Left ventricle myocardium inferior (tissue), 1 donor: Measurements from ENCODE around the gene TMEM106C. TPM values are rescaled to one million over a fixed set of nuclear protein-coding genes. Genes with fewer than 3 reads are reported as not detected.

Source experiments
- DNase-seq: peaks from one replicate; pipeline ENCODE4 v3.0.0-alpha.2; 2020
- H3K27ac ChIP-seq: fragments of 200-600 bp; replicated peaks from 2 replicates; pipeline ENCODE4 v1.8.0; 2021
- H3K27me3 ChIP-seq: fragments of 200-600 bp; 2 replicates; pipeline ENCODE4 v1.8.0; 2021; ENCODE audit warnings: low read depth
- H3K36me3 ChIP-seq: fragments of 200-600 bp; 2 replicates; pipeline ENCODE4 v1.8.0; 2021
- H3K4me1 ChIP-seq: fragments of 200-600 bp; 2 replicates; pipeline ENCODE4 v1.8.0; 2021
- H3K4me3 ChIP-seq: fragments of 200-600 bp; 2 replicates; pipeline ENCODE4 v1.8.0; 2021; ENCODE audit warnings: mild to moderate bottlenecking, moderate library complexity
- H3K9me3 ChIP-seq: fragments of 200-600 bp; replicated peaks from 2 replicates; pipeline ENCODE4 v1.8.0; 2021
- intact Hi-C: fragments of 100-400 bp; cut with micrococcal nuclease; formaldehyde crosslinking; loops from one replicate; pipeline ENCODE4 v1.11.0; 2022
- total RNA-seq: library from RNA; stranded (reverse); fragmentation: NEBNext Ultra II Directional; extraction: Animal tissue kit (Norgen Biotek cat#: 25700); gene quantifications from one replicate; pipeline ENCODE4 v1.2.1, GENCODE V29; 2021
- TF ChIP-seq, protein P1 (sequence below): fragments of 200-600 bp; IDR thresholded peaks from 2 replicates; pipeline ENCODE4 v1.8.0; 2021; ENCODE audit warnings: antibody characterized with exemption, mild to moderate bottlenecking, borderline replicate concordance
- donor health status: DM: no; HTN: yes; CAD: no; lungs with severe emphysema.

The TMEM106C gene
- total RNA-seq, 1 donor from 2014 or later, result 48.1 TPM

DNA sequence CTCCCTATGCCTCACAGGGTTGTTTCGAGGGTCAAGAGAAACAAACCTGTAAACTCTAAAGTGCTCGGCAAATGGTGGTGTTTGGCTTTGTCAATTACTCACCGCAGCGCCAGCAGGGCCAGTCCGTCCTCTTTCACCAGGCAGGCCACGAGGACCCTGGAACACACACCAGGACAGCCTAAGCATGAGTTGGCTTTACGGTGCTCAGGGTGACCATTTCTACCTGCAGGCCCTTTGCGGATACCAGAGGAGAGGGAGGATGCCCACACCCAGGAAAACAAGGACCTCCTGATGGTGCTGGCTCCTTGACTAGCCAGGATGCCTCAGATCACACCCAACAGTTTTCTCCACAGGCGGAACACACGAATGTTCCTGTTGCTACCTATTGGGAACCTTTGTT is 29.4 kb downstream of the TMEM106C start:
- H3K36me3 ChIP-seq, result no peaks in the 10 kb centered on the region
- DNase-seq, result no peak
- no peak overlapping the region for H3K27ac ChIP-seq
- TF ChIP-seq, protein P1, sequence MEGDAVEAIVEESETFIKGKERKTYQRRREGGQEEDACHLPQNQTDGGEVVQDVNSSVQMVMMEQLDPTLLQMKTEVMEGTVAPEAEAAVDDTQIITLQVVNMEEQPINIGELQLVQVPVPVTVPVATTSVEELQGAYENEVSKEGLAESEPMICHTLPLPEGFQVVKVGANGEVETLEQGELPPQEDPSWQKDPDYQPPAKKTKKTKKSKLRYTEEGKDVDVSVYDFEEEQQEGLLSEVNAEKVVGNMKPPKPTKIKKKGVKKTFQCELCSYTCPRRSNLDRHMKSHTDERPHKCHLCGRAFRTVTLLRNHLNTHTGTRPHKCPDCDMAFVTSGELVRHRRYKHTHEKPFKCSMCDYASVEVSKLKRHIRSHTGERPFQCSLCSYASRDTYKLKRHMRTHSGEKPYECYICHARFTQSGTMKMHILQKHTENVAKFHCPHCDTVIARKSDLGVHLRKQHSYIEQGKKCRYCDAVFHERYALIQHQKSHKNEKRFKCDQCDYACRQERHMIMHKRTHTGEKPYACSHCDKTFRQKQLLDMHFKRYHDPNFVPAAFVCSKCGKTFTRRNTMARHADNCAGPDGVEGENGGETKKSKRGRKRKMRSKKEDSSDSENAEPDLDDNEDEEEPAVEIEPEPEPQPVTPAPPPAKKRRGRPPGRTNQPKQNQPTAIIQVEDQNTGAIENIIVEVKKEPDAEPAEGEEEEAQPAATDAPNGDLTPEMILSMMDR, result no peak
- intact Hi-C loops, result no loop called here
- H3K9me3 ChIP-seq, result no peaks in the 10 kb centered on the region
- peaks cover 31% of the 10 kb centered on the region for H3K4me1 ChIP-seq
- H3K4me3 ChIP-seq, result no peak overlapping the region
- H3K27me3 ChIP-seq, result peaks cover 20% of the 10 kb centered on the region

DNA sequence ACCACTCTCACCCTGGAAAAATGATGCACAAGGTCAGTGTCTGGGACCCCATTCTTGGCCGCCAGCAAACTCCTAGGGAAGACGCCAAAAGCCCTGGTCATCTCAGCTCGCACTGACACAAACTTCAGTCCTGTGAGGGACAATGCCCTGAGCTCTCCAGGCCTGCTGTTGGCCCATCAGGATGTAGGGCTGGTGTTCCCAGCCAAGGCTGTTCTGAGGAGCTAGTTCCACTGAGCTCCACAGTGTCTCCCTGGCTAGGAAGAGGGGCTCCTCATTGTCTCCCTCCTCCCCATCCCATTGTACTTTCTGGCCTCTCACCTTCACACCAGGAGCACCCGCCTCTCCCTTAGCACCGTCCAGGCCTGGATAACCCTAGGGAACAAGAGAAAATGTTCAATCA is 30.1 kb downstream of the TMEM106C start:
- TF ChIP-seq, protein P1, result no peak
- intact Hi-C loops, result no loop called here
- no peaks in the 10 kb centered on the region for H3K9me3 ChIP-seq

DNA sequence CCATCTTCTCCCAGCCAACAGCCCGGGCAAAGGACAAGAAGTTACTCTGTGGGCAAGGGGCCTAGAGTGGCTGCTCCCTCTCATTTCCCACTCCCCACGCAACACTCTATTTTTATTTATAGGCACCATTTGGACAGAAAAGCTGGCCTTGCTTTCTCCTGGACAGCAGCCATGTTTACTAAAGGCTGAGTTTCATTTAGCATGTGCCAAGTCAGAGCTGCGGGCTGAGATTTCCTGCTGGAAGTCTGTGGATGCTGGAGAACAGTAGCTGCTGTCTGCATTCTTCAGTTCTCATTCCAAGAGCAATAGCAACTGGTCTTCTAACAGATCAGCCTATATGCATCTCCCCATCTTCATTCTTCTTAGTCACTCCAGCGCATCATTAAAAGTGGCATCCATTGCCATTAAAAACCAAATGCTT is 32.6 kb downstream of the TMEM106C start:
- intact Hi-C loops, result no loop called here
- no peak overlapping the region for H3K27ac ChIP-seq
- TF ChIP-seq, protein P1, result no peak
- H3K4me1 ChIP-seq, result peaks cover 26% of the 10 kb centered on the region
- no peak for DNase-seq
- H3K27me3 ChIP-seq, result peaks cover 21% of the 10 kb centered on the region
- no peaks in the 10 kb centered on the region for H3K9me3 ChIP-seq
- H3K36me3 ChIP-seq, result no peaks in the 10 kb centered on the region
- H3K4me3 ChIP-seq, result no peak overlapping the region

More for the DNA sequence above, 30.1 kb downstream of the TMEM106C start:
- H3K4me1 ChIP-seq, result peaks cover 25% of the 10 kb centered on the region
- H3K36me3 ChIP-seq, result no peaks in the 10 kb centered on the region
- H3K27me3 ChIP-seq, result peaks cover 21% of the 10 kb centered on the region
- no peak overlapping the region for H3K27ac ChIP-seq
- no peak overlapping the region for H3K4me3 ChIP-seq
- no peak for DNase-seq

DNA sequence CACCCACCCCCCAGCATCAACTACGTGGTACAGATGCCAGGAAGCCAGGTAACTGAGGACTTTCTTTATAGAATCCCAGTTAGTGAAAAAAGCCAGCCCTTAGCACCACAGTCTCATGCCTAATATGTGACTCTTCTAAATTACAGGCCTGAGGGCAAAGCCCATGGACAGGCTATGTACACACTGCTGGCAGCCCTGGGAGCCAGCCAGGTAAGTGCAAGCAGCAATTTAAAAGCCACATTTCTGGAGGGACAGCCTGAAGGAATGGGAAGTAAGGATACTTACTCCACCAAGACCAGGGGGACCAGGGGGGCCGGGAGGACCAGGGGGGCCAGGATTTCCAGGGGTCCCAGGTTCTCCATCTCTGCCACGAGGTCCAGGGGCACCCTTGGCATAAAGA is 33.9 kb downstream of the TMEM106C start:
- peaks cover 30% of the 10 kb centered on the region for H3K4me1 ChIP-seq
- H3K9me3 ChIP-seq, result no peaks in the 10 kb centered on the region
- peaks cover 29% of the 10 kb centered on the region for H3K27me3 ChIP-seq
- H3K27ac ChIP-seq, result no peak overlapping the region
- intact Hi-C loops, result no loop called here
- TF ChIP-seq, protein P1, result no peak
- H3K36me3 ChIP-seq, result no peaks in the 10 kb centered on the region
- DNase-seq, result no peak
- H3K4me3 ChIP-seq, result no peak overlapping the region

DNA sequence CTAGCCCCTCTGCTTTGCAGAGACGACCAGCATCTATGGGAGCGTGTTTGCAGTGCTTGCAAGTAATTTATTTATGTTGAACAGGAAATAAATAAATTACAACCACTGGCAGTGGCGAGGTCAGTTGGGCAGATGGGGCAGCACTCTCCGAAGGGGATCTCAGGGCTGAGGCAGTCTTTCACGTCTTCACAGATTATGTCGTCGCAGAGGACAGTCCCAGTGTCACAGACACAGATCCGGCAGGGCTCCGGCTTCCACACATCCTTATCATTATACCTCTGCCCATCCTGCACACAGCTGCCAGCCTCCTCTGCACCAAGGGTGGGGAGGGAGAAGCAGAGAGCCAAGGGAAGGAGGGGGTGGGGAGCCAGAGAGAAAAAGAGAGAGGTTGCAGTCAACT is 36.4 kb downstream of the TMEM106C start:
- H3K36me3 ChIP-seq, result no peaks in the 10 kb centered on the region
- peaks cover 42% of the 10 kb centered on the region for H3K27me3 ChIP-seq
- H3K27ac ChIP-seq, result no peak overlapping the region
- H3K4me1 ChIP-seq, result peaks cover 55% of the 10 kb centered on the region
- TF ChIP-seq, protein P1, result no peak
- H3K9me3 ChIP-seq, result no peaks in the 10 kb centered on the region
- no peak for DNase-seq
- intact Hi-C loops, result no loop called here
- H3K4me3 ChIP-seq, result no peak overlapping the region
